Erythroblast (primary cell): ENCODE results near the gene COA1.

ENCODE experiments used
- GATA1 ChIP-seq: IDR thresholded peaks from 2 replicates; pipeline ENCODE4 v1.6.1; 2011; ENCODE audit warnings: low read depth, mild to moderate bottlenecking, control low read depth, low read length, moderate library complexity
- POLR2A ChIP-seq: IDR thresholded peaks from 2 replicates; pipeline ENCODE4 v1.6.1; 2011; ENCODE audit warnings: mild to moderate bottlenecking, low read length

- TF ChIP-seq GATA1 (no peak), POLR2A (no peak)
These were observed 103.9 kb downstream of the COA1 start for GRCh38 chr7:43625453-43625852.
